HG03558 (cell line): Measurements from ENCODE around the gene TMEM51.

Experiments
- ATAC-seq: cut with Tn5 transposase; IDR thresholded peaks from one replicate; pipeline ENCODE4 v1.9.1; 2021; ENCODE audit warnings: moderate number of reproducible peaks; ENCODE audit not compliant: unreplicated experiment; ENCODE audit errors: extremely low read depth

The TMEM51 gene

DNA sequence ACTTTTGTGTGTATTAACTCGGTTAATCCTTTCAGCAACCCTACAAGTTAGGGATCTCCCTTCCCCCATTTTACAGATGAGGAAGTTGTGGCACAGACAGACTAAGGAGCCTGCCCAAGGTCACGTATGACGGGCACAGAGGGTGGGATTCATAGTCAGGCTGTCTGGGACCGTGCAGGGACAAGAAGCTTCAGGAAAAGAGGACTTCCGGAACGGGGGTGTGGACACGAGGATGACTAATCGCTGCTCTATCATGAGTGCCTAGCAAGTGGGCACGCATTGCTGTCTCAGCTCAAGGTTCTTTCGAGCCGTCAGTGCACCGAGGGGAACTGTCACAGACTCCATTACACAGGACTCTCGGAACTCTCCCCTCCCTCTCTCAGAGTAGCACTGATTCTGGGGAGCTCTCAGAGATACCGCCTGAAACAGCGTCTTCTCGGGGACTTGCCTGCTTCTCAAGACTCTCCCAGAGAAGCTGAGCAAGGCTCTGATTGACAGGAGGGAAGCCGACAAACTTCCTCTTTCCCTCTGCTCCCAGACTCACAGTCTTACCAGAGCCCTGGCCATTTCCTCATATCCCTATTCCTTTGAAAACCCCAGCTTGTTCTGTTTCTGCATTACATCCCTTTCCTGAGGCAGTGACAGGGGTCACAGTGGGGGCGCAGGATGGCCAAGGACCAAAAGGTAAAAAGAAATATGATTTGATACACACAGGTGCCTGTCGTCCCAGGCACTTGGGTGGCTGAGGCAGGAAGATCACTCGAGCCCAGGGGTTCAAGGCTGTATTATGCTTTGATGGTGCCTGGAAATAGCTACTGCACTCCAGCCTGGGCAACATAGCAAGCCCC lies 107.8 kb downstream of the TMEM51 start:
- ATAC-seq, result no peak

DNA sequence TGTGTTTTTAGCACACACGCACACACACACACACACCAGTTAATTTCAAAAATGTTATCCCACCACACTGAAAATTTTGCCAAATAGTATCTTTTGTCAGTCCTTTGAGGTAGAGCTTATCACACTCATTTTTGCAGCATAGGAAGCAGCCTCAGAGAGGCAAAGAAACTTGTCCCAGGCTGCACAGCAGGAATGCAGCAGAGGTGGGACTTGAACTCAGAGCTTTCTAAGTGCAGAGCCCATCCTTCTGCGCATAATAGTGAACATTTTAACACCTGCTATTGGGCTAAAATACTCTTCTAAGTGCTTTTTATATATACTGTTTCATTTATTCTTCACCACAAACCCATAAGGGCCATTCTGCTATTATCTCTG lies 108.4 kb downstream of the TMEM51 start:
- ATAC-seq, result no peak

DNA sequence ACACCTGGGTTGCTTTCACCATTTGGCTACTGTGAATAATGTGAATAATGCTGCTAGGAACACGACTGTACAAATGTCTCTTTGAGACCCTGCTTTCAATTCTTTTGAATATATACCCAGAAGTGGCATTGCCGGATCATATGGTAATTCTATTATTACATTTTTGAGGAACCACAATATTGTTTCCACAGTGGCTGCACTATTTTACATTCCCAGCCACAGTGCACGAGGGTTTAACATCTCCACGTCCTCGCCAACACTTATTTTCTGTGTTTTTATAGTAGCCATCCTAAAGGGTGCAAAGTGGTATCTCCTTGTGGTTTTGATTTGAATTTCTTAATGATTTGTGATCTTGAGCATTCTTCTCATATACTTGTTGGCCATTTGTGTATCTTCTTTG lies 109.2 kb downstream of the TMEM51 start:
- no peak for ATAC-seq

DNA sequence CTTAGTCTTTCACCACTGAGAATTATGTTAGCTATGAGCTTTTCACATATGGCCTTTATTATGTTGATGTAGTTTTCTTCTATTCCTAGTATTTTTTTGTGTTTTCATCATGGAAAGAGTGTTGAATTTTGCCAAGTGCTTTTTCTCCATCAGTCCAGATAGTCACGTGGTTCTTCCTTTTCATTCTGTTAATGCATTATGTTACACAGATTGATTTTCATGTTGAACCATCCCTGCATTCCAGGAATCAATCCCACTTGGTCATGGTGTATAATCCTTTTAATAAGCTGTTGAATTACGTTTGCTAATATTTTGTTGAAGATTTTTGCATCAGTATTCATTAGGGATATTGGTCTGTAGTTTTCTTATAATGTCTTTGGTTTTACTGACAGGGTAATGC lies 111.2 kb downstream of the TMEM51 start:
- no peak for ATAC-seq
